ENCODE measurements around the gene RAG1.

Gene RAG1

GRCh38 chr11:36618363-36619047, 50.7 kb downstream of the RAG1 start:
- peaks cover 6% of the 10 kb centered on the region for H3K4me1 ChIP-seq (ENCODE audit: low read depth, poor library complexity, severe bottlenecking)
- TF ChIP-seq CTCF (conservative IDR thresholded peaks at IDR 0.05; ENCODE audit: low read depth, low read length), result no peak
- H3K36me3 ChIP-seq (ENCODE audit: insufficient read depth), result no peaks in the 10 kb centered on the region
- no peaks in the 10 kb centered on the region for H3K79me2 ChIP-seq (ENCODE audit: insufficient read depth, low read depth)
- H4K20me1 ChIP-seq (ENCODE audit: insufficient read depth), result no peaks in the 10 kb centered on the region
- no peak overlapping the region for H2AFZ ChIP-seq (ENCODE audit: low read depth)
- no peak overlapping the region for H3K27ac ChIP-seq
- H3K27me3 ChIP-seq (ENCODE audit: insufficient read depth, low read depth), result no peaks in the 10 kb centered on the region
- H3K4me3 ChIP-seq (IDR thresholded peaks at IDR 0.05; ENCODE audit: insufficient read depth, low read depth, low read length), result no peak overlapping the region
- H3K4me2 ChIP-seq, result no peak overlapping the region
- no peak overlapping the region for H3K9ac ChIP-seq

GRCh38 chr11:36619502-36619901, 51.7 kb downstream of the RAG1 start:
- Histone ChIP-seq H3K27me3 (ENCODE audit: insufficient read depth, low read depth) (no peaks in the 10 kb centered on the region), H2AFZ (ENCODE audit: low read depth) (0 out of 2 replicates have a peak overlapping the region, but pooled peaks have one; percentile 8), H3K4me3 (IDR thresholded peaks at IDR 0.05; ENCODE audit: insufficient read depth, low read depth, low read length) (no peak overlapping the region), H3K4me1 (ENCODE audit: low read depth, poor library complexity, severe bottlenecking) (peaks cover 6% of the 10 kb centered on the region), H3K4me2 (no peak overlapping the region), H3K9ac (no peak overlapping the region), H3K27ac (no peak overlapping the region), H3K79me2 (ENCODE audit: insufficient read depth, low read depth) (no peaks in the 10 kb centered on the region), H3K36me3 (ENCODE audit: insufficient read depth) (no peaks in the 10 kb centered on the region), H4K20me1 (ENCODE audit: insufficient read depth) (no peaks in the 10 kb centered on the region)
- no peak for TF ChIP-seq CTCF (conservative IDR thresholded peaks at IDR 0.05; ENCODE audit: low read depth, low read length)

DNA sequence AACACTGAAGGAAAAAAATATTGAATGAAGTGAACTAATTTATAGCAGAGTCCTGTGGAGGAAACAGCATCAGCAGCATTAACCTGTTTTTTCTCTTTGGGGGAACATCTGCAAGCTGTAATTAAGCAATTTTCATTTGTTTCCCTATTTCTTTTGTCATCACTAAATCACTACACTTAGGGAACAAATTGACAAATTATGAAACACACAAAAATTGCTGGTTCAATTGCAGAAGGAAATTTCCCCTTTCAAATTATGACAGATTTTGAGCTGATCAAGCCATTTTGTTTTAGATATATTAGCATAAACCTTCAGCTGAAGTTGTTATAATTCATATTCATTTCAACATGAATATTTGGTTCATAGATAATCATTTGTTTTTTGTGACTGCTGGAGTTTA, 52.4 kb downstream of the RAG1 start:
- no peaks in the 10 kb centered on the region for H3K36me3 ChIP-seq (ENCODE audit: insufficient read depth)
- no peaks in the 10 kb centered on the region for H4K20me1 ChIP-seq (ENCODE audit: insufficient read depth)
- H3K27me3 ChIP-seq (ENCODE audit: insufficient read depth, low read depth), result no peaks in the 10 kb centered on the region
- peaks cover 6% of the 10 kb centered on the region for H3K4me1 ChIP-seq (ENCODE audit: low read depth, poor library complexity, severe bottlenecking)
- no peak overlapping the region for H3K4me3 ChIP-seq (IDR thresholded peaks at IDR 0.05; ENCODE audit: insufficient read depth, low read depth, low read length)
- H3K27ac ChIP-seq, result no peak overlapping the region
- H2AFZ ChIP-seq (ENCODE audit: low read depth), result no peak overlapping the region
- no peak overlapping the region for H3K9ac ChIP-seq
- no peaks in the 10 kb centered on the region for H3K79me2 ChIP-seq (ENCODE audit: insufficient read depth, low read depth)
- no peak overlapping the region for H3K4me2 ChIP-seq
- TF ChIP-seq CTCF (conservative IDR thresholded peaks at IDR 0.05; ENCODE audit: low read depth, low read length), result no peak

DNA sequence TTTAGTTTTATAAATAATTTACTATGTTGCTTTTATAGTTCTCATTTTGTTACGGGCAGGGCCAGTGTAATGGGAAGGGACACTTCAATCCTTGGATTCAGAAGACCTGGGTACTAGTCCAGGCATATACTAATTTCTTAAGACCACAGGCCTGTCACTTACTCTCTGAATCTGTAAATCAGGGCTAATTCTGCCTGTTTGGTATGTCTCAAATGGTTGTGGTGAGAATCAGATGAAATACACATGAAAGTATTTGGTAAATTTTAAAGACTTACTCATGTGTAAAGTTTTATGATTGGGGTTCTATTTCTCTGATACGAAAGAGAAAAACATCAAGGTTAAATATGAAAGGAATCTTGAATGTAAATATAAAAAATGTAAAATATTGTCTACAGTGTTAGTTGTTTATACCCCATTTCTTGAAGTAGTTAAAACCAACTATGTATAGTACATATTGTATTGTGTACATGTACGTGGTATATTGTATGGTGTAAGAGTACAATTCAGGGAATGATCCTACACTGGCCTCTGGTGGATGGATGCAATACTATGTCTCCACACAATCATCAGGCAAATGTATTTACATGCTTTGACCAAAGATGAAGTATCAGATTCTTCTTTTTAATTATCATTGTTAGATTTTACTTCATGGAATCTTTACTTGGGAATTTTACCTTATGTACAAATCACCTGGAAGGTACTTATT, 54.8 kb downstream of the RAG1 start:
- TF ChIP-seq CTCF (conservative IDR thresholded peaks at IDR 0.05; ENCODE audit: low read depth, low read length), result peak; percentile 68
- Histone ChIP-seq H3K36me3 (ENCODE audit: insufficient read depth) (no peaks in the 10 kb centered on the region), H2AFZ (ENCODE audit: low read depth) (no peak overlapping the region), H3K27ac (no peak overlapping the region), H3K79me2 (ENCODE audit: insufficient read depth, low read depth) (no peaks in the 10 kb centered on the region), H3K4me2 (no peak overlapping the region), H3K27me3 (ENCODE audit: insufficient read depth, low read depth) (no peaks in the 10 kb centered on the region), H3K9ac (no peak overlapping the region), H3K4me1 (ENCODE audit: low read depth, poor library complexity, severe bottlenecking) (peaks cover 6% of the 10 kb centered on the region), H3K4me3 (IDR thresholded peaks at IDR 0.05; ENCODE audit: insufficient read depth, low read depth, low read length) (no peak overlapping the region), H4K20me1 (ENCODE audit: insufficient read depth) (no peaks in the 10 kb centered on the region)
